ENCODE measurements around the gene PRDM1.
A peak's percentile ranks its signal among the peaks of the same experiment; 100 is the strongest.

Gene PRDM1

DNA sequence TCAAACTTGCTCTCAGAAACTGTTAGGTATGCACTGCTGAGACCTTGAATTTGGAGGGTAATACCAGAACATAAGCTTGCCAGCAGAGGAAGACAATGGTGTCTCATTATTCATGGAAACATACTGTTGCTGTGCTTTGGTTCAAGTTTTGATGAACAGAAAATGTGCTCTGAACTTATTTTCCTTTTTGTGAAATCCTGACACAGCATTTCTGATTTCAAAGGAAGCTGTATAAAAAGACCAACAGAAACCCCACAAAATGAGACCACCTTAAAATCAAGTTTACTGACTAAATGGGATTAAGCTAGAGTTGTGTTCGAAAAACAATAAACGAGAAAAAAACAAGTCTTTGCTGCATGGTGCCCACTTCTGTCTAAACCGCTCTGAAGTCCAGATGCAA, 70.3 kb downstream of the PRDM1 start:
- no peak for TF ChIP-seq CTCF (conservative IDR thresholded peaks at IDR 0.05; ENCODE audit: control insufficient read depth, insufficient read depth, low read depth, low read length)
- no peak overlapping the region for H3K4me3 ChIP-seq (ENCODE audit: control insufficient read depth, low read depth, low read length)
- no peak for DNase-seq (ENCODE audit: low read depth)

GRCh38 chr6:106156863-106157262, 70.7 kb downstream of the PRDM1 start:
- H3K4me3 ChIP-seq (ENCODE audit: control insufficient read depth, low read depth, low read length) = no peak overlapping the region
- DNase-seq (ENCODE audit: low read depth) = peak; percentile 10
- TF ChIP-seq CTCF (conservative IDR thresholded peaks at IDR 0.05; ENCODE audit: control insufficient read depth, insufficient read depth, low read depth, low read length) = no peak

- no peak for TF ChIP-seq CTCF (conservative IDR thresholded peaks at IDR 0.05; ENCODE audit: control insufficient read depth, insufficient read depth, low read depth, low read length)
- no peak for DNase-seq (ENCODE audit: low read depth)
- no peak overlapping the region for H3K4me3 ChIP-seq (ENCODE audit: control insufficient read depth, low read depth, low read length)
Observed at GRCh38 chr6:106158816-106159215, 72.7 kb downstream of the PRDM1 start.

Measured in fibroblast of mammary gland (primary cell).